Measurements from ENCODE around the gene LRAT. TPM values are rescaled to one million over a fixed set of nuclear protein-coding genes. Genes with fewer than 3 reads are reported as not detected.
"Not testable (repeated sequence)": the region's sequence is repeated elsewhere in the genome, so short reads cannot be mapped to it uniquely, and the experiment has no call there.

The LRAT gene
- total RNA-seq, 1 experiment from 2014 or later, result 7.0 TPM

GRCh38 chr4:154722262-154722661 is 21.5 kb upstream of the LRAT start:
- H3K27me3 Mint-ChIP-seq (ENCODE audit: unreplicated experiment), result no peaks in the 10 kb centered on the region
- no peak for TF ChIP-seq CTCF (IDR thresholded peaks at IDR 0.05; ENCODE audit: unreplicated experiment)
- H3K4me3 Mint-ChIP-seq (ENCODE audit: low read depth, unreplicated experiment), result no peak overlapping the region
- H3K27ac Mint-ChIP-seq (ENCODE audit: unreplicated experiment), result peak overlapping the region; percentile 50
- CTCF ChIA-PET, result interaction anchor here (1.0 to 1.5 kb wide), 2 partner anchors 22 to 35 kb away, joined by 4 to 5 read pairs; partner anchors contain the start of gene LRAT
- intact Hi-C loops (cut with micrococcal nuclease; ENCODE audit: unreplicated experiment), result no loop called here
- H3K9me3 Mint-ChIP-seq (ENCODE audit: low read depth, unreplicated experiment), result no peaks in the 10 kb centered on the region
- H3K36me3 Mint-ChIP-seq (ENCODE audit: insufficient read depth, unreplicated experiment), result no peaks in the 10 kb centered on the region
- H3K4me1 Mint-ChIP-seq (ENCODE audit: low read depth, unreplicated experiment), result peaks cover 20% of the 10 kb centered on the region
- BruUV-seq (replicated peaks), result no TSS peak
- DNase-seq, result peak; percentile 34

- CTCF ChIA-PET, result not testable (repeated sequence)
Measured at GRCh38 chr4:154723601-154724000, 20.2 kb upstream of the LRAT start.

GRCh38 chr4:154727540-154727939 is 16.3 kb upstream of the LRAT start:
- DNase-seq, result no peak
- intact Hi-C loops (cut with micrococcal nuclease; ENCODE audit: unreplicated experiment), result no loop called here
- Mint-ChIP-seq H3K9me3 (ENCODE audit: low read depth, unreplicated experiment) (no peaks in the 10 kb centered on the region), H3K4me1 (ENCODE audit: low read depth, unreplicated experiment) (no peaks in the 10 kb centered on the region), H3K4me3 (ENCODE audit: low read depth, unreplicated experiment) (no peak overlapping the region), H3K27ac (ENCODE audit: unreplicated experiment) (no peak overlapping the region), H3K36me3 (ENCODE audit: insufficient read depth, unreplicated experiment) (no peaks in the 10 kb centered on the region), H3K27me3 (ENCODE audit: unreplicated experiment) (no peaks in the 10 kb centered on the region)
- BruUV-seq (replicated peaks), result no TSS peak
- TF ChIP-seq CTCF (IDR thresholded peaks at IDR 0.05; ENCODE audit: unreplicated experiment), result no peak
- CTCF ChIA-PET, result no interaction called here

More at GRCh38 chr4:154723601-154724000, 20.2 kb upstream of the LRAT start:
- intact Hi-C loops (cut with micrococcal nuclease; ENCODE audit: unreplicated experiment); H3K27me3 Mint-ChIP-seq (ENCODE audit: unreplicated experiment); H3K4me3 Mint-ChIP-seq (ENCODE audit: low read depth, unreplicated experiment); H3K9me3 Mint-ChIP-seq (ENCODE audit: low read depth, unreplicated experiment); H3K27ac Mint-ChIP-seq (ENCODE audit: unreplicated experiment); DNase-seq; BruUV-seq (replicated peaks); H3K36me3 Mint-ChIP-seq (ENCODE audit: insufficient read depth, unreplicated experiment): not testable (repeated sequence)
- peaks cover 20% of the 10 kb centered on the region for H3K4me1 Mint-ChIP-seq (ENCODE audit: low read depth, unreplicated experiment)

- Mint-ChIP-seq H3K27me3 (ENCODE audit: unreplicated experiment) (no peaks in the 10 kb centered on the region), H3K36me3 (ENCODE audit: insufficient read depth, unreplicated experiment) (no peaks in the 10 kb centered on the region), H3K27ac (ENCODE audit: unreplicated experiment) (no peak overlapping the region), H3K4me3 (ENCODE audit: low read depth, unreplicated experiment) (no peak overlapping the region), H3K9me3 (ENCODE audit: low read depth, unreplicated experiment) (peaks cover 3% of the 10 kb centered on the region), H3K4me1 (ENCODE audit: low read depth, unreplicated experiment) (no peaks in the 10 kb centered on the region)
- DNase-seq, result no peak
- no TSS peak for BruUV-seq (replicated peaks)
- TF ChIP-seq CTCF (IDR thresholded peaks at IDR 0.05; ENCODE audit: unreplicated experiment), result no peak
- intact Hi-C loops (cut with micrococcal nuclease; ENCODE audit: unreplicated experiment), result no loop called here
- CTCF ChIA-PET, result no interaction called here
Measured at GRCh38 chr4:154731756-154732155, 12.0 kb upstream of the LRAT start.

GRCh38 chr4:154732669-154733068 is 11.1 kb upstream of the LRAT start:
- CTCF ChIA-PET, result no interaction called here
- no peaks in the 10 kb centered on the region for H3K27me3 Mint-ChIP-seq (ENCODE audit: unreplicated experiment)
- no peak overlapping the region for H3K4me3 Mint-ChIP-seq (ENCODE audit: low read depth, unreplicated experiment)
- TF ChIP-seq CTCF (IDR thresholded peaks at IDR 0.05; ENCODE audit: unreplicated experiment), result no peak
- H3K36me3 Mint-ChIP-seq (ENCODE audit: insufficient read depth, unreplicated experiment), result no peaks in the 10 kb centered on the region
- H3K9me3 Mint-ChIP-seq (ENCODE audit: low read depth, unreplicated experiment), result peaks cover 3% of the 10 kb centered on the region
- no peak overlapping the region for H3K27ac Mint-ChIP-seq (ENCODE audit: unreplicated experiment)
- H3K4me1 Mint-ChIP-seq (ENCODE audit: low read depth, unreplicated experiment), result no peaks in the 10 kb centered on the region
- no peak for DNase-seq
- no TSS peak for BruUV-seq (replicated peaks)
- intact Hi-C loops (cut with micrococcal nuclease; ENCODE audit: unreplicated experiment), result no loop called here
